ENCODE results near the gene TSPAN9. TPM values are rescaled to one million over a fixed set of nuclear protein-coding genes. Genes with fewer than 3 reads are reported as not detected.

TSPAN9 gene
- total RNA-seq, 1 donor from 2014 or later: 5.0 TPM

- no peaks in the 10 kb centered on the region for H3K27me3 ChIP-seq (ENCODE audit: control insufficient read depth, insufficient read depth, low read length)
- no peaks in the 10 kb centered on the region for H3K36me3 ChIP-seq (ENCODE audit: control insufficient read depth, insufficient read depth, low read length)
- no peak for FAIRE-seq
- H3K4me3 ChIP-seq (ENCODE audit: low read depth, low read length): no peak overlapping the region
- DNase-seq (ENCODE audit: low read depth): no peak
- TF ChIP-seq CTCF (IDR thresholded peaks at IDR 0.05; ENCODE audit: insufficient read depth, low read length, severe bottlenecking): no peak
Observed at GRCh38 chr12:3191450-3191849, 114.3 kb downstream of the TSPAN9 start.

GRCh38 chr12:3192221-3192620, 115.0 kb downstream of the TSPAN9 start:
- Histone ChIP-seq H3K36me3 (ENCODE audit: control insufficient read depth, insufficient read depth, low read length) (no peaks in the 10 kb centered on the region), H3K4me3 (ENCODE audit: low read depth, low read length) (no peak overlapping the region), H3K27me3 (ENCODE audit: control insufficient read depth, insufficient read depth, low read length) (no peaks in the 10 kb centered on the region)
- DNase-seq (ENCODE audit: low read depth) (no peak), FAIRE-seq (no peak)
- no peak for TF ChIP-seq CTCF (IDR thresholded peaks at IDR 0.05; ENCODE audit: insufficient read depth, low read length, severe bottlenecking)

- no peaks in the 10 kb centered on the region for H3K36me3 ChIP-seq (ENCODE audit: control insufficient read depth, insufficient read depth, low read length)
- DNase-seq (ENCODE audit: low read depth) (no peak), FAIRE-seq (no peak)
- H3K4me3 ChIP-seq (ENCODE audit: low read depth, low read length): no peak overlapping the region
- no peaks in the 10 kb centered on the region for H3K27me3 ChIP-seq (ENCODE audit: control insufficient read depth, insufficient read depth, low read length)
- no peak for TF ChIP-seq CTCF (IDR thresholded peaks at IDR 0.05; ENCODE audit: insufficient read depth, low read length, severe bottlenecking)
Observed at GRCh38 chr12:3193131-3193530, 116.0 kb downstream of the TSPAN9 start.

- FAIRE-seq (no peak), DNase-seq (ENCODE audit: low read depth) (no peak)
- no peak for TF ChIP-seq CTCF (IDR thresholded peaks at IDR 0.05; ENCODE audit: insufficient read depth, low read length, severe bottlenecking)
- H3K27me3 ChIP-seq (ENCODE audit: control insufficient read depth, insufficient read depth, low read length): peaks cover under 1% of the 10 kb centered on the region
- no peaks in the 10 kb centered on the region for H3K36me3 ChIP-seq (ENCODE audit: control insufficient read depth, insufficient read depth, low read length)
- H3K4me3 ChIP-seq (ENCODE audit: low read depth, low read length): no peak overlapping the region
Observed at GRCh38 chr12:3193755-3194154, 116.6 kb downstream of the TSPAN9 start.

GRCh38 chr12:3195337-3195736, 118.2 kb downstream of the TSPAN9 start:
- FAIRE-seq (no peak), DNase-seq (ENCODE audit: low read depth) (no peak)
- no peaks in the 10 kb centered on the region for H3K36me3 ChIP-seq (ENCODE audit: control insufficient read depth, insufficient read depth, low read length)
- no peak for TF ChIP-seq CTCF (IDR thresholded peaks at IDR 0.05; ENCODE audit: insufficient read depth, low read length, severe bottlenecking)
- no peak overlapping the region for H3K4me3 ChIP-seq (ENCODE audit: low read depth, low read length)
- H3K27me3 ChIP-seq (ENCODE audit: control insufficient read depth, insufficient read depth, low read length): peaks cover 2% of the 10 kb centered on the region

GRCh38 chr12:3195859-3196483, 118.8 kb downstream of the TSPAN9 start:
- FAIRE-seq (no peak), DNase-seq (ENCODE audit: low read depth) (no peak)
- Histone ChIP-seq H3K36me3 (ENCODE audit: control insufficient read depth, insufficient read depth, low read length) (no peaks in the 10 kb centered on the region), H3K27me3 (ENCODE audit: control insufficient read depth, insufficient read depth, low read length) (peaks cover 4% of the 10 kb centered on the region), H3K4me3 (ENCODE audit: low read depth, low read length) (no peak overlapping the region)
- no peak for TF ChIP-seq CTCF (IDR thresholded peaks at IDR 0.05; ENCODE audit: insufficient read depth, low read length, severe bottlenecking)
